Globus pallidus (tissue), 1 donor: ENCODE data around the gene ICAM3.

ENCODE experiments used
- DNase-seq: peaks from one replicate; pipeline ENCODE4 v3.0.0-alpha.2; 2015; ENCODE audit warnings: low spot score

ICAM3 gene

GRCh38 chr19:10290876-10291553 is 48.4 kb downstream of the ICAM3 start:
- no peak for DNase-seq

GRCh38 chr19:10290357-10290875 is 49.0 kb downstream of the ICAM3 start:
- no peak for DNase-seq

GRCh38 chr19:10289836-10290356 is 49.5 kb downstream of the ICAM3 start, which contains the start of gene ICAM5:
Gene ICAM5, plus strand, starts transcription at chr19:10289952. Its CDS starts 92 bp downstream, at chr19:10290044.
- DNase-seq, result no peak

- no peak for DNase-seq
Observed at GRCh38 chr19:10289167-10289835, 50.1 kb downstream of the ICAM3 start.

GRCh38 chr19:10288662-10289166 is 50.7 kb downstream of the ICAM3 start:
- no peak for DNase-seq

GRCh38 chr19:10286803-10287737 is 52.4 kb downstream of the ICAM3 start, which contains the start of gene ICAM4:
Gene ICAM4, plus strand, starts transcription at chr19:10286955. Its CDS starts 58 bp downstream, at chr19:10287013.
- no peak for DNase-seq

- no peak for DNase-seq
Observed at GRCh38 chr19:10285393-10285792, 54.0 kb downstream of the ICAM3 start.

- no peak for DNase-seq
Observed at GRCh38 chr19:10284960-10285278, 54.5 kb downstream of the ICAM3 start.

- no peak for DNase-seq
Observed at GRCh38 chr19:10284065-10284959, 55.1 kb downstream of the ICAM3 start.
